LNCaP clone FGC (cell line): ENCODE results near the gene PGBD5.

Experiments
- DNase-seq: peaks from one replicate; pipeline ENCODE4 v3.0.0-alpha.2; 2011; ENCODE audit warnings: low read depth
- H3K4me3 ChIP-seq: 2 replicates; pipeline ENCODE4 v1.5.1; 2011; ENCODE audit warnings: mild to moderate bottlenecking, low read depth, low read length, control low read depth
- CTCF ChIP-seq: IDR thresholded peaks from 2 replicates; pipeline ENCODE4 v1.5.1; 2012; ENCODE audit warnings: mild to moderate bottlenecking; ENCODE audit not compliant: control insufficient read depth, insufficient read depth; ENCODE audit errors: extremely low read depth

The PGBD5 gene

GRCh38 chr1:230308039-230308438 is 118.1 kb downstream of the PGBD5 start:
- H3K4me3 ChIP-seq: no peak overlapping the region
- no peak for TF ChIP-seq CTCF
- DNase-seq: peak; percentile 85

- no peak overlapping the region for H3K4me3 ChIP-seq
- no peak for TF ChIP-seq CTCF
- DNase-seq: no peak
These were observed 118.9 kb downstream of the PGBD5 start for GRCh38 chr1:230307213-230307612.

GRCh38 chr1:230306169-230306568 is 120.0 kb downstream of the PGBD5 start:
- no peak for TF ChIP-seq CTCF
- no peak overlapping the region for H3K4me3 ChIP-seq
- no peak for DNase-seq

DNA sequence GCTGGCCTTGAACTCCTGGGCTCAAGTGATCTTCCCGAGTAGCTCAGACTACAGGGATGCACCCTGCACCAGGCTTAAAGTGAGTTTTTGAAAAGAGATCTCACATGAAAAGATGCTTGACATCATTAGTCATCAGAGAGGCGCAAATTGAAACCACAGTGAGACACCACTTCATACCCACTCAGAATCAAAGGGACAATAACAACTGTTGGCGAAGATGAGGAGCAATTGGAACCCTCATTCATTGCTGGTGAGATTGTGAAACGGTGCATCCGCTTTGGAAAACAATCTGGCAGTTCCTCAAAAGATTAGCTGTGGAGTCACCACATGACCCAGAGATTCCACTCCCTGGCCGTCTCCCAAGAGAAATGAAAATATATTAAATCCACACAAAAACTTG is 122.3 kb downstream of the PGBD5 start:
- H3K4me3 ChIP-seq: no peak overlapping the region
- TF ChIP-seq CTCF: no peak
- no peak for DNase-seq

DNA sequence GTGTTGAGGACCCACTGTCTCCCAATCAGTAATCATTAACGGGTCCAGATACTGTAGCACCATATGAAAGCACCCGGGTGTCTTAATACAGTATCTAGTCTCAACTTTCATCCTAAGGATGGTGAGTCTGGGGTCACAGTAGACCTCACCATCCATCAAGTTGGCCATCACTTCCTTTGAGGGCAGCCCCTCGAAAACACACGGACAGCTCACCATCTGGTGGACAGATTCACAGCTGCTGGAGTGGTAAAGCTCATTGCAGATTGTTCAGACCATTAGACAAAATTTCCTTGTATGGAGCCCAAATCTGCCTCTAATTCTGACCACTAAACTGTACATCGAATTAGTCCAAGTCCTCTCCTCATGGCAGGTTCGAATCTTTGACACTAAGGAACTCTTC is 123.1 kb downstream of the PGBD5 start:
- peak; percentile 15; the same call in 1 of the 2 replicates for TF ChIP-seq CTCF
- DNase-seq: no peak
- no peak overlapping the region for H3K4me3 ChIP-seq

- TF ChIP-seq CTCF: no peak
- no peak for DNase-seq
- H3K4me3 ChIP-seq: no peak overlapping the region
These were observed 124.3 kb downstream of the PGBD5 start for GRCh38 chr1:230301822-230302221.

DNA sequence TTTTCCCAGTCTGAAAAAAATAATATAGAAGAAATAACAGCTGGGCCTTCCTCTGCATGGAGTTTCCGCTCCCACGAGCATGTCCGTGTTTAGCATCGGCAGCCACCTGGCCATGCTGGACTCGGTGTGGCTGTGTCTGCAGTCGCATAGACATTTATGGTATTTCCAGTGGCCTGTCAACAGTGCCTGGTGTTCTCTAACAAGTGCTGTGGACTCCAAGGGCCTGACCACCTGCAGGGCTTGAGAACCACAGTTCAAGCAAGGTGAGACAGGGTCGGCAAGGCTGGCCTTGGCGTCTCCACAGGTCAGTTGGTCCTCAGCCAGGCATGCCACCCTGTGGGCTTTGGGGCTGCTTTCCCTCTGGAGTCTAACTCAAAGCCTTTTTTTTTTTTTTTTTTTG is 124.8 kb downstream of the PGBD5 start:
- no peak overlapping the region for H3K4me3 ChIP-seq
- no peak for TF ChIP-seq CTCF
- DNase-seq: no peak
